PC-9 (cell line): ENCODE data around the gene CLPTM1. TPM values are rescaled to one million over a fixed set of nuclear protein-coding genes. Genes with fewer than 3 reads are reported as not detected.
"Not testable (repeated sequence)": the region's sequence is repeated elsewhere in the genome, so short reads cannot be mapped to it uniquely, and the experiment has no call there.

Experiments used
- BruUV-seq: library from RNA; stranded (reverse); fragments of 400-500 nt; replicated peaks from 2 replicates; lab custom pipeline; 2021; lab: Mats Ljungman, UMichigan
- CTCF ChIA-PET: fragments of 300-600 bp; sonication (Branson Sonifier 250); formaldehyde crosslinking; loops from one replicate; lab custom pipeline; 2022; ENCODE audit warnings: antibody characterized with exemption; lab: Charles Lee
- POLR2A ChIA-PET: fragments of 300-600 bp; sonication (Branson Sonifier 250); formaldehyde crosslinking; loops from one replicate; lab custom pipeline; 2022; ENCODE audit warnings: antibody characterized with exemption; ENCODE audit not compliant: unreplicated experiment; lab: Charles Lee
- DNase-seq, 2 experiments: peaks; one replicate each; pipeline versions ENCODE4 v3.0.0 to v3.0.0-alpha.2; 2015 to 2022; ENCODE audit warnings: mixed read lengths in 1 of 2
- H2AFZ ChIP-seq: fragments of 200-600 bp; sonication (generic); 2 replicates; pipeline ENCODE4 v1.8.1; 2017; ENCODE audit warnings: antibody characterized with exemption
- H3F3A ChIP-seq: fragments of 200-600 bp; sonication (generic); 2 replicates; pipeline ENCODE4 v1.8.1; 2017; ENCODE audit warnings: antibody characterized with exemption, mild to moderate bottlenecking, low read depth; ENCODE audit not compliant: insufficient read depth
- H3K27ac ChIP-seq: fragments of 200-600 bp; sonication (generic); 2 replicates; pipeline ENCODE4 v1.6.1; 2016; ENCODE audit warnings: mixed run types
- H3K27me3 ChIP-seq: fragments of 200-600 bp; sonication (generic); 2 replicates; pipeline ENCODE4 v1.6.1; 2016; ENCODE audit warnings: low read depth, mixed run types; ENCODE audit not compliant: insufficient read depth
- H3K36me3 ChIP-seq: fragments of 200-600 bp; sonication (generic); 2 replicates; pipeline ENCODE4 v1.6.1; 2016; ENCODE audit warnings: low read depth, mixed run types
- H3K4me1 ChIP-seq: fragments of 200-600 bp; sonication (generic); replicated peaks from 2 replicates; pipeline ENCODE4 v1.6.1; 2016; ENCODE audit warnings: mixed run types; ENCODE audit not compliant: insufficient read depth
- H3K4me2 ChIP-seq: fragments of 200-600 bp; sonication (generic); 2 replicates; pipeline ENCODE4 v1.6.1; 2017; ENCODE audit warnings: mixed run types
- H3K4me3 ChIP-seq: fragments of 200-600 bp; sonication (generic); 2 replicates; pipeline ENCODE4 v1.6.1; 2016; ENCODE audit warnings: mixed run types
- H3K79me2 ChIP-seq: fragments of 200-600 bp; sonication (generic); 2 replicates; pipeline ENCODE4 v1.6.1; 2017; ENCODE audit warnings: low read depth, mixed run types
- H3K9me2 ChIP-seq: fragments of 200-600 bp; sonication (generic); 2 replicates; pipeline ENCODE4 v1.8.1; 2017; ENCODE audit warnings: mild to moderate bottlenecking; ENCODE audit not compliant: insufficient read depth
- H3K9me3 ChIP-seq: fragments of 200-600 bp; sonication (generic); 2 replicates; pipeline ENCODE4 v1.8.1; 2016; ENCODE audit warnings: low read depth; ENCODE audit not compliant: insufficient read depth
- H4K20me1 ChIP-seq: fragments of 200-600 bp; sonication (generic); 2 replicates; pipeline ENCODE4 v1.8.1; 2017; ENCODE audit not compliant: insufficient read depth
- CTCF ChIP-seq: fragments of 200-600 bp; sonication (generic); conservative IDR thresholded peaks from 2 replicates; pipeline ENCODE4 v1.6.1; 2017; ENCODE audit warnings: mixed run types, antibody characterized with exemption, mild to moderate bottlenecking, moderate library complexity
- EZH2 ChIP-seq: fragments of 200-600 bp; sonication (generic); IDR thresholded peaks from 2 replicates; pipeline ENCODE4 v1.8.0; 2017; ENCODE audit warnings: antibody characterized with exemption, low read depth
- intact Hi-C: fragments of 100-400 bp; cut with micrococcal nuclease; formaldehyde crosslinking; loops from one replicate; pipeline ENCODE4 v1.10.0; 2022; ENCODE audit not compliant: unreplicated experiment
- total RNA-seq: library from RNA; stranded (reverse); gene quantifications from 2 replicates; pipeline ENCODE4 v1.2.3, GENCODE V29; 2021

Gene CLPTM1
- total RNA-seq, 1 experiment from 2014 or later = 98.2 TPM

GRCh38 chr19:44924243-44924725, 30.9 kb upstream of the CLPTM1 start:
- Histone ChIP-seq H3K27me3 (0 out of 2 replicates have a peak, but pooled peaks cover 5% of the 10 kb centered on the region), H3K79me2 (no peaks in the 10 kb centered on the region), H3K36me3 (no peaks in the 10 kb centered on the region), H3K9me3 (no peaks in the 10 kb centered on the region), H3K4me3 (no peak overlapping the region), H3K4me2 (no peak overlapping the region), H3F3A (no peaks in the 10 kb centered on the region; the same call in 1 of the 2 replicates), H3K27ac (no peak overlapping the region), H3K4me1 (no peaks in the 10 kb centered on the region), H4K20me1 (no peaks in the 10 kb centered on the region), H2AFZ (no peak overlapping the region), H3K9me2 (no peaks in the 10 kb centered on the region)
- ChIA-PET POLR2A (no interaction called here), CTCF (no interaction called here)
- TF ChIP-seq CTCF = no peak
- TF ChIP-seq EZH2 = no peak
- DNase-seq = peak in 1 of 2 experiments; percentile 26
- intact Hi-C loops = no loop called here
- no TSS peak for BruUV-seq

GRCh38 chr19:44925114-44925891, 29.9 kb upstream of the CLPTM1 start:
- H3K27ac ChIP-seq = no peak overlapping the region
- no peaks in the 10 kb centered on the region for H3K9me3 ChIP-seq
- no peaks in the 10 kb centered on the region for H3K4me1 ChIP-seq
- no peaks in the 10 kb centered on the region for H4K20me1 ChIP-seq
- no peak overlapping the region for H2AFZ ChIP-seq
- H3K4me2 ChIP-seq = no peak overlapping the region
- TF ChIP-seq EZH2 = no peak
- TF ChIP-seq CTCF = no peak
- no peaks in the 10 kb centered on the region for H3K36me3 ChIP-seq
- DNase-seq = peak in 1 of 2 experiments; percentile 19
- CTCF ChIA-PET = no interaction called here
- H3K9me2 ChIP-seq = no peaks in the 10 kb centered on the region
- H3K79me2 ChIP-seq = no peaks in the 10 kb centered on the region
- 0 out of 2 replicates have a peak, but pooled peaks cover 5% of the 10 kb centered on the region for H3K27me3 ChIP-seq
- H3K4me3 ChIP-seq = no peak overlapping the region
- intact Hi-C loops = no loop called here
- no TSS peak for BruUV-seq
- POLR2A ChIA-PET = no interaction called here
- no peaks in the 10 kb centered on the region; the same call in 1 of the 2 replicates for H3F3A ChIP-seq

- H3K9me3 ChIP-seq, H3K9me2 ChIP-seq, POLR2A ChIA-PET, BruUV-seq, CTCF ChIA-PET, H3K79me2 ChIP-seq, H3K27me3 ChIP-seq, H3K4me3 ChIP-seq, H2AFZ ChIP-seq, H3K27ac ChIP-seq, H3F3A ChIP-seq, H4K20me1 ChIP-seq, H3K4me1 ChIP-seq, intact Hi-C loops, H3K36me3 ChIP-seq: not testable (repeated sequence)
- peak overlapping the region; percentile 54 for H3K4me2 ChIP-seq
- DNase-seq = peak in 1 of 2 experiments; percentile 30
Measured at GRCh38 chr19:44926245-44927077, 28.7 kb upstream of the CLPTM1 start.
